ENCODE measurements around the gene GINS2.

The GINS2 gene

DNA sequence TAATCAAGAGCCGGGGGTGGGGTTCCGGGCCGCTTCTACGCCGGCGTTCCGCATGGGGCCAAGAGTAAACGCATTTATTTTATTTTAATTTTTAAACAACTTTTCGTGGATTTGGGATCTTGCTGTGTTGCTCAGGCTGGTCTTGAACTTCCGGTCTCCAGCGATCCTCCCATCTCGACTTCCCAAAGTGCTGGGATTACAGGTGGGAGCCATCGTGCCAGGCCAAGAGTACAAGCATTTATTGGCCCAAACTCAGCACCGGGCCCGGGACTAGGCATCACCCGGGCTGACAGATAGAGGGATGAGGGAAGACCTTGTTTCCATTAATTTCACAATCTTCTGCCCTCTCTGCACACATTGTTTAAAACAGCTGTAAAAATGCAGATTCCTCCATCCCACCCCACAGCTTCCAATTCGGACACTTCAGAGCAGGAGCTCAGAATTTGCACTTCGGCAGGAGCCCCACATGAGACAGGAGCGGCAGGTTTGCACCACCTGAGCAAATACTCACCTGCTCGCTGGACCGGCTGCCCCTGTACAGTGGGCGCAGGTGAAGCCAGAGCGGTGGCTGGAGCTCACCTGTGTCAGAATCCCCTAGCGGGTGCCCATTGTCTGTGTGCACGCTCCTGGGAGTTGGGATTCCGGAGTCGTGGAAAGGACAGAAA lies 663 bp upstream of the GINS2 start:
- DNase-seq = no peak

GRCh38 chr16:85687651-85688471 lies 893 bp downstream of the GINS2 start:
- DNase-seq = no peak

GRCh38 chr16:85686912-85687591 lies 1.7 kb downstream of the GINS2 start:
- no peak for DNase-seq

GRCh38 chr16:85685251-85685650 lies 3.5 kb downstream of the GINS2 start:
- no peak for DNase-seq

DNA sequence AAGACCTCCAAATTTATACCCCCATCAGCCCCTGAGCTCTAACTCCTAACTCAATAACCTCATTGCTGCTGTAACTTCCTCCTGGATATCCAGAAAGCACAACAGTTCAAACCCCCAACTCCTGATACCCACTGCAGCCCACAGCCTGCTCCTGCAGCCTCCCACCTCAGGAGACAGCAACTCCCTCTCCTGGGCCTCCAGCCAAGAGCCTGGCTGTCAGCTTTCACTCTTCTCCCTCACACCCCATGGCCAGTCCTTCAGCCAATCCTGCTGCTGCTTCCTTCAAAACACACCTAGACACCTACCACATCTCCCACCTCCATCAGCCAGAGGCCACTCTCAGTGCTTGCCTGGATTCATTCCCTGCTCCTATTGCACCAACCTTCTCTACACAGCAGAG lies 5.4 kb downstream of the GINS2 start:
- no peak for DNase-seq

DNA sequence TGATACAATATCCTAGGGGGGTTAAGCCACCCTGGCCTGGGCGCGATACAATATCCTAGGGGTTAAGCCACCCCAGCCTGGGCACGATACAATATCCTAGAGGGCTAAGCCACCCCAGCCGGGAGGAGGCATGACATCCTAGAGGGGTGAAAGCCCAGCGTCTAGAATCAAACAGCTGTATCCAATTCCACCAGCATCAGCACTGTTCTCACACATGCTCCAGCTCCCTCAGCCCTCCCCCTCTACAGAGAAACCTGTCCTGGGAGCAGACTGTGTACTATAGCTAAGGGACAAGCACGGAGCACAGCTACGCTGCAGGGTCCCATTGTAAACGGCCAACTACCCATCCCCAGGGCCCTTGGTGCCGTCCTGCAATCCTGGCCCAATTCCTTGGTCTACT lies 6.2 kb downstream of the GINS2 start:
- no peak for DNase-seq

GRCh38 chr16:85681255-85681654 lies 7.5 kb downstream of the GINS2 start:
- no peak for DNase-seq

DNA sequence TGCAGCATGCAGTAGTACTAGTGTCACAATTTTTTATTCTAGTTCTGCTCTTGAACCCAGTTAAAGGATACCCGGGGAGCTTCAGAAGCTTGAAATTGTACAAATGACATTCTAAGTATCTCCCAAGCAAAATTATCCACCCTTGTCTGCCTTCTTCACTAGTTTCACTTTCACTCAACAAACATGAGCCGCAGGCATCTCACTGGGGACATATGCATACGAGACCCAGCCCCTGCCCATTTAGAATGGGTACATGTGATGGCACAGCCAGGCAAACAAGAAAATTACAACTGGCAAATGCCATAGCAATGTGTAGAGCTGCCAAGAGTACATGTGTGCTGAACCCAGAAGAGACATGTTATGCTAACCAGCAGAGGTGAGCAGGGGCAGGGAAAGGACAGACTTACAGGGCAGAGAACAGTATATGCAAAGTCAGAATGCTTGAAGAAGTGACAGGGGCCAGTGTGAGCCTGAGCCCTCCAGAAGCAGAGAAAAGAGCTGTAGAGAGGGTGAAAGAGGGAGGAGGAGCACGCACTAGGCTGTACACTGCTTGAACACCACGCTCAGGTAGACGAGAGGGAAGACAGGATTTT lies 8.3 kb downstream of the GINS2 start:
- DNase-seq = no peak

DNA sequence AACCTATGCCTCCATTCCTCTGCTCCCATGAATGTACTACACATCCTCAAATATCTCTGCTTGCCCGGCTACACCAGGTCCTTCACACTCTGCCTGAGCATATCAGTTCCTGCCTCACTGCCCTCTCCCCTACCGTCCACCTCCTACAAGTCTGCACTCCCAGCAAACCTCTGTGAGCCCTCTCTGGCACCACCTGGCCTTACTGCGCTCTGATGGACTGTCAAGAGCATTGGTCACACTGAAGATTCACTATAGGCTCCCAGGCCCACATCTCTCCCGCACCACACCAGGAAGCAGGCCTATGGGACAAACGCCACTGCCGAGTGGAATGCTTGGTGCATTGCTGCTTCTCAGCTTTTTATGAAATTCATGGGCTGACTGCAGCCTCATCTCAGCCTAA lies 8.9 kb downstream of the GINS2 start:
- DNase-seq = no peak

DNA sequence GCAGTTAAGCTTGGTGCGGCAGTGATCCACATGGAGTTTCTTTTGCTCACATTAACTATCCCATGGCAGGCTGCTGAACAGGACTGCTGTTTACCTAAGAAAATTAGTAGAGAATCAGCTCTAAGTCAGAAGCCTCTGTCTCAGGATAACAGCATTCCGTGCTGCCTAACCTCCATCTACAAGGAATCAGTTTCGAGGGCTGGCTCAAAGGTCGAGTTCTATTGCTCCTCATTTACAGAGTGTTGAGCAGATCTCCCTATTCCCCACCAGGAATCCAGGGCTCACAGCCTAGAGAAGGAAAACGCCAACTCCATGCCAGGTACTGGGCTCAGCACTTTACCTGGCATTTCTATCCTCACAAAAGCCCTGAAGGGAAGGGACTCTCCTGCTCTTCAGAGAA lies 9.9 kb downstream of the GINS2 start:
- DNase-seq = no peak

DNA sequence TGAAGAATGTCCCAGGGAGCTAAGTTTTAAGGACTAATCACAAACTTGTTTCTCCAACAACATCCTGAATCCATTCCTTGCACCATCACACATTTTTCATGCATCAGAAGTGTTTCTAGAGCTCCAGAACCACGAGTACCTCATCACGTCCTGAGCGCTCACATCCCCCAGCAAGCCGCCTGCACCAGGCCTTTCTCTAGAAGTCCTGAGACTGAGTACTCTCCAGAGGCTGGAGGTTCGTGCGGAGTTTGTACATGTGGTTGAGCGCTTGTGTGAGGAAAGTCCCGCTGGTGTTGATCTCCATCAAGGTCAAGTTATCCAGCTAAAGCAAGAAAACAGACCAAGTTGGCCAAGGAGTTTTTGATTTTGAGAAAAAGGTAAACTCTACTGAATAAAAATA lies 10.7 kb downstream of the GINS2 start:
- DNase-seq = no peak

- no peak for DNase-seq
Observed at GRCh38 chr16:85677383-85677967, 11.3 kb downstream of the GINS2 start.

DNA sequence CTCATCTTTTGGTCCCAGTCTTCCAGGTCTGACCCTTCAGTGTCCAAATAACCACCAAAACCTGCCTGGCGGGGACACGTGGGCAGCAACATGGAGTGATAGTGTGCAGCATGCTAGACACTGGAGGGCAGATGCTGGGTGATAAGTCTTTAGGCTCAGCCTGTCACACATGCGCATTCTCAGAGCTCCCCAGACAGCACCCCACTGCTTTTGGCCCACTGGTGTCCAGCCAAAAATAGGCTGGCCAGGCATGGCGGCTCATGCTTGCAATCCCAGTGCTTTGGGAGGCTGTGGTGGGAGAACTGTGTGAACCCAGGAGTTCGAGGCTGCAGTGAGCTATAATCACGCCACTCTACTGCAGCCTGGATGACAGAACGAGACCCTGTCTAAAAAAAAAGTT lies 12.3 kb downstream of the GINS2 start:
- no peak for DNase-seq

- peak; percentile 40 to 43 for DNase-seq
Observed at GRCh38 chr16:85675251-85675874, 13.4 kb downstream of the GINS2 start.

DNA sequence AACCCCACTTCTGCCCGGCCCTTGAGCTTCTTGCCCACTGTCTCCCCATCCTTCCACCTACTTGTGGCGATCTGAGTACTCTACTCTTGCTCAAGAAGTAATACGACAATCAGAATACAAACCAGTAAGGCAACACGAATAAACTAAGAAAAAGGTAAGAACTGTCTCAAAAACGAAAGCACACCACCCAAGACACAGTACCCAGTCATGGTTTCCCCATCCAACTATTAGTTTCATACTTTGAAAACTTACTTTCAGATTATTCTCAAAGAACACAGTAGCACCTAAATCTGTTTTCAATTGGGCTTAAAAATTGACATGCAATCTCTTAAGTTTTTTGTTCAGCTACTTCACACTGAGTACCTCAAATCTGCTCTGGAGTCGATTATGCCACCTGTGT lies 13.9 kb downstream of the GINS2 start:
- no peak for DNase-seq

DNA sequence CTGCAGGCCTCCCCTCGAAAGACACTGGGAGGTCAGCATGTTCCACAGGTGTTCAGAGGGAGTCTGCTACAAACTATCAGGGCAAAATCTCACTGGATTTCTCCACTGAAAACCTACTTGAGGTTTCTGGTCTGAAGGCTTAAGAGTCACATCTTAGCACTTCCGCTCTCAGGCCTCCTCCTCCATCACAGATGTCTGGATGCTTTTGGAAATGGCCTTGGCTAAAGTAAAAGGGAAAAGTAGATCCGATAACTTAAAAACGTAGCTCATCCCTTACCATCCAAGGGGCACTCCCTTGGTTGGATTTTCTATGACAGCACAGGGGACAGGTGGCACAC lies 14.4 kb downstream of the GINS2 start:
- DNase-seq = no peak

DNA sequence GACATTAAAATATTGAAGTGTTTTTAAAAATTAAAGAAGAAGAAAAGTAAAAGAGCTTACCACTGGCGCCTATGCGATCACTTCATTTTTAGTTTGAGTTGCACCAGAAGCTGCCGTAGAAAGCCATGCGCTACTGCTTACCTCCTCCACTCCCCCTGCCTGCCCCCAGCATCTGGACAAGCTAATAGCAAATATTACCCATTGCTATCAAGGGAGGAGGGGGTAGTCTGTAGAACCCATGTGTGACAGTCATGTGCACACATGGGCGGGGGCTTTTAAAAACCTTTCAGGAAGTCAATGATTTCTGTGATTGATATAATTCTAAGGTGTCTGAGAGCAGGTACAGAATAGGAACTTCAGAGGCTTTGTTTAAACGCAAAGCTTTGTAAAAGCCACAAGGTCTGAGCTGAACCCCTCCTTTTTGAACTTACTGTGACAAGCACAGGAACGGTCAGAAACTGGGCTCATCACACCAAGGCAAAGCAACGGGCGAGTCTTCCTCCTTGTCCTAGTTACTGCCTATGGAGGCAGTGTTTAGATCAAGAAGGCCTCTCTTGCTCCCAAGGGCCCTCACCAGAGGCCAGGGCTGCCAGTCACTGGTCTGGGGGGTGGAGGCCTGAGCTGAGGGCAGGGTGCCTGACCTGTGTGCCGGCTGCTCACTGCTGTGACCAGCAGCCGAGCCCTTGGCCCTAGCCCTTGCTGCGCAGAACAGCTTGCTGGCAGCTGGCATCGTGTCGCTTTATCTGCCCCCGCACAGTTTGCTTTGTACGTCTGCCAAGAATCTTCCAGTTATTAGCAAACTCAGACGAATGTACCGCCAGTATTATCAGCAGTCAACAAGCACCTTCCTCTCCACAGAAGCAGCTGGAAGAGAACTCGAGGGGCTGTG lies 15.0 kb downstream of the GINS2 start:
- no peak for DNase-seq

DNA sequence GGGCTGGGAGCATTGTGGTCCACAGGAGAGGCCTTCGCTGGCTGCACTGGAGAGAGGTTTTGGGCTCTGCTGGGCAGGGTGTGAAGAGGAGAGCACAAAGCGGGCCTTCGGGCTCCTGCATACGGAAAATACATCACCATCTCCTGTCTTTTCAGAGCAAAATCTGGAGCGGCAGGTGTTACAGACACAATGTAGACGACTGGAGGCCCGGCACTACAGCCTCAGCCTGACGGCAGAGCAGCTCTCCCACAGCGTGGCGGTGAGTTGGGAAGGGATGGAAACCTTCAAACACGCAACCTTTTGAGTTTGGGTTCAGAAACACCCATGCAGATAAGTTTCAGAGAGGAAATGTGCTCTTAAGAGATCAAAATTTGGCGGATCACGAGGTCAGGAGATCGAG lies 17.9 kb downstream of the GINS2 start:
- DNase-seq = no peak

- no peak for DNase-seq
Observed at GRCh38 chr16:85668676-85669424, 19.9 kb downstream of the GINS2 start.

DNA sequence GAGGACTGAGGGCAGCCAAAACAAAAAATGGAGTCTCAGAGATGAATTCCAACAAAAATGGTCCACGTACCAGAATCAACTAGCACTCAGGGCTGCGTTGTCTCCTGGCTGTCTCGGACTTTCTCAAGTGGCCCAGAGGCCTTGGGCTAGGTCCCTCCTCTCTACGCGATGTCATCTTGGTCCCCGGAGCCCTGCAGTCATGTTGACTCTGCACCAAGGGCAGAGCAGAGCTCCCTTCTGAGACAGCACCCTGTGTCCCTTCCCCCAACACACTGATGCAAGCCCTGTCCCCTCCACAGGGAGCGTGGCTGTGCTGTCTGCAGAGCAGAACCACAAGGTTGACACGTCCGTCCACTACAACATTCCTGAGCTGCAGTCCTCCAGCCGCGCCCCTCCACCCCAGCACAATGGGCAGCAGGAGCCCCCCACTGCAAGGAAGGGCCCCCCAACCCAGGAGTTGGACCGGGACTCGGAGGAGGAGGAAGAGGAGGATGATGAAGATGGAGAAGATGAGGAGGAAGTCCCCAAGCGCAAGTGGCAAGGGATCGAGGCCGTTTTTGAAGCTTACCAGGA lies 20.8 kb downstream of the GINS2 start:
- no peak for DNase-seq

GRCh38 chr16:85667261-85667660 lies 21.5 kb downstream of the GINS2 start:
- no peak for DNase-seq

Measured in inflammatory macrophage treated with lipopolysaccharide for 1 hour (primary cell).